GM18907 (cell line): ENCODE results near the gene DCBLD1.
"Not testable (repeated sequence)": the region's sequence is repeated elsewhere in the genome, so short reads cannot be mapped to it uniquely, and the experiment has no call there.

Experiments used
- ATAC-seq: cut with Tn5 transposase; IDR thresholded peaks from one replicate; pipeline ENCODE4 v1.9.1; 2021; ENCODE audit warnings: mild to moderate bottlenecking, moderate library complexity; ENCODE audit not compliant: unreplicated experiment

The DCBLD1 gene

GRCh38 chr6:117497237-117497636 is 14.8 kb downstream of the DCBLD1 start:
- ATAC-seq: no peak

DNA sequence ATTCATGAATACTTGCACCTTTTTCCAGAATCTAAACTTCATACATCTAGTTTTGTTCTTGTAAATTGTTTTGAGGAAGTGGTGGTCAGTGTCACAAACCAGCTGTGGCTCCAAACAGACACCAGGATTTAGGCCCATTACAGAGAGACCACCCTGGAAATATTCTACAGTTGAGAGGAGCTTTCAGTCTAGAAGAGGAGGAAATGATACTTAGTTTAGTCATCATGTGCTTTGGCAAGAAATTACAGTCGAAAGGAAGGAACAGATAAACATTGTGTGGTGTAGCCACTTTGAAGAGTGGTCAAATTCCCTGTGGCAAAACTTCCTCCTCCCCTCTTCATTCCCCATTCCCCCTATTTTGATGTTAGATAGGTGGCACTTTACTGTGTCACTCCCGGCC is 15.7 kb downstream of the DCBLD1 start:
- ATAC-seq: peak; percentile 56

DNA sequence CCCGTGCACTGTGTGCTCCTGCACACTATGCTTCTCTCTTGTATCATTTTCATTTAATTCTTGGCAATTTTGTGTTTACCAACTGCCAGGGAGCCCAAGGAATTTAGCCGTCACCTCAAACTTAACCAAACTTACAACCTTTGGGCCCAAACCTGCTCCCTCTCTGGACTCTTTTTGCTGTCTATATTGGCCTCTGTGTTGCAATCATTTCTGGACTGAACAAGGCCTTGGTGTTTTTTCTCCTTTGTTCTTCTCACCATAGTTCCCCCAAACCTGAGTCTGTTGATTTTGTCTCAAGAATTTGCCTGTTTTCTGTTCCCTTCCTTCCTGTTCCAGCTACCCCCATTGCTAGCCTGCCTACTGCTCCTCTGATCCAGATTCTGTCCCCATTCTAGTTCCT is 19.2 kb downstream of the DCBLD1 start:
- ATAC-seq: no peak

DNA sequence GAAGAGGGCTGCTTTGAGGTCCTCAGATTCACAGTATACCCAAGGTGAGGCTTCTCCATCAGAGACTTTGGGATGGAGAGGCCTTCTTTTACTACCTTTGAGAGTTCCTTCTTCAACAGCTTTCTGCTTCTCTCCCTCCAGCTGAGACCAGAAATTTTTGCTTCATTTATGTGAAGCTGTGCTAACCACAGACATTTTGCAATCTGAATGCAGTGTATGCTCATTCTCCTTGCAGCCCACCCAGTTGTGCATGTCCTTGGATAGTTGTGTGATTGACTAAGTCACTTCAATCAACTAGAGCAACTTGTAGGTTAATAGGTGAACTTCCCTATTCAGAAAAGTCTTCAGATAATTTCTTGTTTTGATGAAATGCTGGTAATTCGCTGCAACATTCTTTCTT is 20.1 kb downstream of the DCBLD1 start:
- no peak for ATAC-seq

GRCh38 chr6:117503211-117503610 is 20.7 kb downstream of the DCBLD1 start:
- ATAC-seq: no peak

GRCh38 chr6:117504478-117505144 is 22.1 kb downstream of the DCBLD1 start:
- ATAC-seq: no peak

GRCh38 chr6:117505311-117505710 is 22.8 kb downstream of the DCBLD1 start:
- no peak for ATAC-seq

GRCh38 chr6:117506180-117506835 is 23.8 kb downstream of the DCBLD1 start:
- ATAC-seq: no peak

GRCh38 chr6:117506907-117507306 is 24.4 kb downstream of the DCBLD1 start:
- no peak for ATAC-seq

GRCh38 chr6:117508450-117508971 is 26.0 kb downstream of the DCBLD1 start:
- no peak for ATAC-seq

GRCh38 chr6:117509021-117509420 is 26.5 kb downstream of the DCBLD1 start:
- ATAC-seq: no peak

- ATAC-seq: no peak
Observed at GRCh38 chr6:117512056-117512828, 29.8 kb downstream of the DCBLD1 start.

DNA sequence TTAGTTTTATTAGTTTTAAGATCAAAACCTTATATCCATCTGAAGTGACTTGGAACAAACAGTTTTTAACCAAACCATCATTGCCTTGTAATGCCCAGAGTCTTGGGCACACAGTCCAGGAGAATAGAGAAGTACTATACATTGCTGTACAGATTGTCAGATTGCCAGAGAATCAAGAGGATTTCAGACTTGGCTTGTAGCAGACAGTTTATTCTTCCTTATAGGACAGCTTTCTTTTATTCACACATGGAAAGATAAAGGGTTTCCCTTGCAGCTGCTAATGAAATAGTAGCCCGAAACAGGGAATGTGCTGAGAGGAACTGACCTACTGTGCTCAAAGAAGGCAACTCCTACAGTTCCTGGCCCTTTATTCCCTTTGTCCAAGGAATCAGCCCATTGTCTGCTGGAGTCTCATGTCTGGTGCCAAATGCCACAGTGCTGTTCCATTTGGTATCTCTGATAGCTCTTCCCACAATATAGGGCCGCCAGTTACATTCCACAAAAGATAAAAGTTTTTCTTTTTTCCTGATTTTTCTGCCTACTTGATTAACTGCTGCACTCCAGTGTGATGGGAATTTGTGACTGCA is 30.6 kb downstream of the DCBLD1 start:
- no peak for ATAC-seq

DNA sequence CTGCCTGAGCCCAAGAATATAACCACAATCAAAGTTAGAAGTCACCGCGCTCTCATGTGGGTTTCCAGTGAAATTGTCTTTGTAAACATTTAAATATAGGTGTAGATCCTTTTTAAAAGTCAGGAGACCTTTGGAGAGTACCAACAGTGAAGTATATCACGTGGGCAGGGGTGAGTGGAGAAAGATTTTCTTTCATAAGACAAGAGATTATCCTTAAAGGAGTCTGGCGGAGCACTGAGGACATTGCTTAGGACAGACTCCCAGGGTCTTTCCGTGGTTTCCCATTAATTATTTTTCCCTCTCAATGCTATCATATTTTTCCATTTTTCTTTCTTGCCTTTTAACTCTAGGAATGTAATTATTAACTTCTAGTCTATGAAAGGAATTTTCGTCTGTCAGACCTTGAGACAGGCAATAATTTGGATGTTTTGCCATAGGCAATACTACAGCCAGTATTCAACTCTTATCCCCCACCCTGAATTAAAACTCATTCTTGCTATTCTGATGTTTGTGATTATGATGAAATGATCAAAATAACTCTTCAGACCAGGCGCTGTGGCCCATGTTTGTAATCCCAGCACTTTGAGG is 31.4 kb downstream of the DCBLD1 start:
- no peak for ATAC-seq

DNA sequence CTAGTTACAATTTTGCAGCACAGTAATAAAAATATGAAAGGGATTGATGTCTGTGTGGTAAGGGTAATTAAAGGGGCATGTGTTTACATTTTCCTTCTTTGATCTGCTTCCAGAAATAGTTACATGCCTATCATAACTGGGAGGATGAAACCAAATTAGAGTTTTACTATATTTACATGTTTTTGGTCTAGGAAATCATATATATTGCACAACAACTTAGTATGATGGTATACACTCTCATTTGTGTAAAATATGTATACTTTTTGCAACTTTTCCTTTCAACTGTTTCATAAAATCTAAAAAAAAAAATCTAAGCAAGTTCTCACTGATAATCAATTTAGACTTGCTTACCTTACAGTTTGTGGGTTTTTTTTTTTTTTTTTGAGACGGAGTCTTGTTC is 32.2 kb downstream of the DCBLD1 start:
- ATAC-seq: no peak

DNA sequence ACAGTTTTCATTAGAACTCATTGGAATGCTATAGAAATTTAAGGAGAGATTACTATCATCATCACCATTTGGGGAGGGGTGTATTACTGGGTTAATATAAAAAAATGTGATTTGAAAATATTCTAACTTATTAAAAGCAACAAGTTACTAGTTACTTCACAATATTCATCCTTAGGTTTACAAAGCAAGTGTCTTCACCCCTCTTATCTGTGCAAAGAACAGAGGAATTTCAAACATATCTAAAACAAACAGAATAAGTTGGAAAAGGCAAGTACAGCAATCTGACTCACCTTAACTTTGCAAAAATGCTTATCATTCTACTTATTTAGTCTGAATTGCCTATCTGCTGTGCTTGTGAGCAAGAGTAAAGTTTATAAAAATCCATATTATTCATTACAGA is 32.9 kb downstream of the DCBLD1 start:
- no peak for ATAC-seq

DNA sequence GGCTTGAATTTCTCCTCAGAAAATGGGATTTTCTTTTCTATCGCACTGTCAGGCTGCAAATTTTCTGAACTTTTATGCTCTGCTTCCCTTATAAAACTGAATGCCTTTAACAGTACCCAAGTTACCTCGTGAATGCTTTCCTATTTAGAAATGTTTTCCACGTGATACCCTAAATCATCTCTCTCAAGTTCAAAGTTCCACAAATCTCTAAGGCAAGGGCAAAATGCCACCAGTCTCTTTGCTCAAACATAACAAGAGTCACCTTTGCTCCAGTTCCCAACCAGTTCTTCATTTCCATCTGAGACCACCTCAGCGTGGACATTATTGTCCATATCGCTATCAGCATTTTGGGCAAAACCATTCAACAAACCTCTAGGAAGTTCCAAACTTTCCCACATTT is 35.5 kb downstream of the DCBLD1 start:
- ATAC-seq: not testable (repeated sequence)

- ATAC-seq: no peak
Observed at GRCh38 chr6:117518870-117519269, 36.4 kb downstream of the DCBLD1 start.

GRCh38 chr6:117520603-117521395 is 38.3 kb downstream of the DCBLD1 start:
- ATAC-seq: no peak

GRCh38 chr6:117521791-117522502 is 39.5 kb downstream of the DCBLD1 start:
- no peak for ATAC-seq
